ENCODE data around the gene GLIS1. TPM values are rescaled to one million over a fixed set of nuclear protein-coding genes. Genes with fewer than 3 reads are reported as not detected.

Gene GLIS1
- polyA plus RNA-seq, 3 donors from 2014 or later, result not detected

DNA sequence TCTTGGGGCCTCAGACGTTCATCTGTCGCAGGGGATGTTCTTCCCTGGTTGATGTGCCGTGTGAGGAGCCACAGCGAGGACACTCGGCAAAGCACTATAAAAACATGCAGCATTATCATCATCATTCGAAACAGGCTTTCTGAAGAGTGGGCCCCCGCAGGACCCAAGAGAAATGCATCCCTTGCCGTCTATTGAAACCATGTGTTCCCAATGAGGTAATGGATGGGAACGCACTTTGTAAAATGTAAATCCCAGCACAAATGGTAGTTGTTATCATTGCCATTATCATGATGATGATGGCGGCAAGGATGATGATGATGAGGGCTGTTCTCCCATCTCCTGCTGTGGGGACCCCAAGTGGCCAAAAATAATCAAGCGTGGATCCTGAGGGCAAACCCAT is 76.8 kb downstream of the GLIS1 start:
- no peak for DNase-seq
- Mint-ChIP-seq H3K4me3 (no peak overlapping the region), H3K9me3 (peaks cover 0 to 1% (median 0%) of the 10 kb centered on the region in 6 donors), H3K27ac (no peak overlapping the region), H3K27me3 (ENCODE audit: low read depth in 3 of 3) (peaks cover under 1 to 5% (median 3%) of the 10 kb centered on the region in 3 donors), H3K36me3 (no peaks in the 10 kb centered on the region), H3K4me1 (no peaks in the 10 kb centered on the region)

DNA sequence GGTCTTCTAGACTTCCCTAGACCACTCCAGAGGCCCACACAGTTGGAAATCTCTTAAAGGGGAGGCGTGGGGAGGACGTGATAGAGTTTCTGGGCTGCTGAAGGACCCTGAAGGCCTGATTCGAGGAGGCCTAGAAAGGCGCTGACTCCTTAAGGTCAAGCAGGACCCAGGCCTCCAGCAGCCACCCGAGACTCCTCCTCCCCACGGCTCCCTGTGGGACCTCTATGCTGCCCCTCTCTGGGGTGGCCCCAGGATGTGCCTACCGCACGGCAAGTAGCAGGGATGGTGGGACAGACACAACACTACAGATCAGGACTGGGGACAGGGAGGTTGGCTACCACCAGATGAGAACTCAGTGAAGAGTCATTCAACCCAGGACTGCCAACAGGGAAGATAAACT is 77.5 kb downstream of the GLIS1 start:
- peaks cover 0 to 1% (median 0%) of the 10 kb centered on the region in 6 donors for H3K9me3 Mint-ChIP-seq
- H3K27me3 Mint-ChIP-seq (ENCODE audit: low read depth in 3 of 3), result peaks cover 3 to 7% (median 3%) of the 10 kb centered on the region in 3 donors
- no peaks in the 10 kb centered on the region for H3K4me1 Mint-ChIP-seq
- no peak for DNase-seq
- H3K27ac Mint-ChIP-seq, result no peak overlapping the region
- no peaks in the 10 kb centered on the region for H3K36me3 Mint-ChIP-seq
- no peak overlapping the region for H3K4me3 Mint-ChIP-seq

DNA sequence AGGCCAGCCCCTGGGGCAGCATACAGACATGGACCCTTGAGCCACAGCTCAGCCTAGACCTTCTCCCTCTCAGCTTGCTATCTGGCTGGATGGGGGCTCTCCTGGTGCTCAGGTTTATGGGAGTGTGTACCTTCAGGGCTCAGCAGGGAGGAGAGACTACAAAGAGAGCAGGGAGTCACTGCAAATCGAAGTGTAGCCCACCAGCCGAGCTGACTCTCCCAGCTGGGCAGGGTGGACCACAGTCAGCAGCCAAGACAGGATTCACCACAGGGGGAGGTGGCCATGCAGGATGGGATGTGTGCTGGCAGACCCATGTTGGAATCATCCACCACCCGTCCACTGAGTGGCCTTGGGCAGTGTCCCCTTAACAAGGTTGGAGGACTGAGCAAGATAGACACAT is 78.3 kb downstream of the GLIS1 start:
- H3K27me3 Mint-ChIP-seq (ENCODE audit: low read depth in 3 of 3), result peaks cover 3 to 7% (median 3%) of the 10 kb centered on the region in 3 donors
- H3K4me1 Mint-ChIP-seq, result no peaks in the 10 kb centered on the region
- H3K9me3 Mint-ChIP-seq, result peaks cover 0 to 1% (median 0%) of the 10 kb centered on the region in 6 donors
- no peak overlapping the region for H3K27ac Mint-ChIP-seq
- H3K36me3 Mint-ChIP-seq, result no peaks in the 10 kb centered on the region
- DNase-seq, result no peak
- no peak overlapping the region for H3K4me3 Mint-ChIP-seq

DNA sequence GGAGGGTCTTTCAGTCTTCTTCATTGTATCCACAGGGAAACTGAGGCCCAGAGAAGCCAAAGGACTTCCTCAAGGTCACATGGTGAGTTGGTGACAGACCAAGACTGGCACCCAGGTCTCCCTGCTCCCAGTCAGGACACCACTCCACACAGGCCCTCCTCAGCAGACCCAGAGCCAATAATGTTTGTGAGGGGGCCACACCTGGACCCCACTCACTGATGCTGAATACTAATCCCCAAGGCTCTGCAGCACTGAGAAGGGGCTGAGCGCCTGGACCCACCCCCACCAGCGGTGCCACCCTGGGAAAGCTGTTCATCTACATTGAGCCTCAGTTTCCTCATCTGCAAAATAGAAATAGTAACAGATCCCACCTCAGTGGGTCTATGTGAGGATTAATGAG is 79.5 kb downstream of the GLIS1 start:
- Mint-ChIP-seq H3K4me1 (no peaks in the 10 kb centered on the region), H3K36me3 (no peaks in the 10 kb centered on the region), H3K27me3 (ENCODE audit: low read depth in 3 of 3) (peaks cover 3 to 6% (median 3%) of the 10 kb centered on the region in 3 donors), H3K9me3 (peaks cover 0 to 1% (median 0%) of the 10 kb centered on the region in 6 donors), H3K27ac (no peak overlapping the region), H3K4me3 (no peak overlapping the region)
- no peak for DNase-seq

DNA sequence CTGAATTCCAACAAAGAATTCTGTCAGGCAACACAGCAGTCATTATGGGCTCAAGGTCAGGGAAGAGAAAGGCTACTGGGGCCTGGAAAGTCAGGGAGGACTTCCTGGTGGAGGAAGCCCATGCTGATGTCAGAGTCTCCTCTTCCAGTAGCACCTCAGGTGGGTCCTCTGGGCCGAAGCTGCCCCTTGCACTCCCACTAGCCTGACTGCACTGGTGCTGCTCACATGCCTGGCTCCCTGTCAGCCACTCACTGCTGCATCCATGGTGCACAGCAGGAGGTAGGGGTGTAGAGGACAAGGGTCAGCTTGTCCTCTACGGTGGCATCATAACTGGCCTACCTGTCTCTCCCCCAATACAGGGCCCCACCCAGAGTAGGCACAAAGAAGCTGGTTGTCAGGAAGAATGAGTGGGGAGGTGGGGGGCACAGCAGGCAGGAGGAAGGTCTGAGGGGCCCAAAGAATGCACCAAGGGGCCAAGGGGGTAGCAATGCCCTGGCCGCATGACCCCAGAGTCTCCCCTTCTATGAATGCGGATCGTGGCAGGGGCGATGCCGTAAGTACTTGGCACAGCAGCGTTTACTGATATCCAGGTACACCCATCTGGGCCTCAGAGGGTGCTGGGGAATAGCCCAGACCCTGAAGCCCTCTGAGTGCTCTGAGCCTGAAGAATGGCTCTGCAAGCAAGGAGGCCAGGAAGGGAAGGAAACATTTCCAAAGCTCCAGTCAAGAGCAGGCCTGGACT is 80.3 kb downstream of the GLIS1 start:
- H3K27ac Mint-ChIP-seq, result no peak overlapping the region
- no peaks in the 10 kb centered on the region for H3K4me1 Mint-ChIP-seq
- H3K4me3 Mint-ChIP-seq, result no peak overlapping the region
- H3K27me3 Mint-ChIP-seq (ENCODE audit: low read depth in 3 of 3), result peaks cover 3 to 6% (median 3%) of the 10 kb centered on the region in 3 donors
- no peaks in the 10 kb centered on the region for H3K36me3 Mint-ChIP-seq
- no peak for DNase-seq
- H3K9me3 Mint-ChIP-seq, result peaks cover 0 to 1% (median 0%) of the 10 kb centered on the region in 6 donors

DNA sequence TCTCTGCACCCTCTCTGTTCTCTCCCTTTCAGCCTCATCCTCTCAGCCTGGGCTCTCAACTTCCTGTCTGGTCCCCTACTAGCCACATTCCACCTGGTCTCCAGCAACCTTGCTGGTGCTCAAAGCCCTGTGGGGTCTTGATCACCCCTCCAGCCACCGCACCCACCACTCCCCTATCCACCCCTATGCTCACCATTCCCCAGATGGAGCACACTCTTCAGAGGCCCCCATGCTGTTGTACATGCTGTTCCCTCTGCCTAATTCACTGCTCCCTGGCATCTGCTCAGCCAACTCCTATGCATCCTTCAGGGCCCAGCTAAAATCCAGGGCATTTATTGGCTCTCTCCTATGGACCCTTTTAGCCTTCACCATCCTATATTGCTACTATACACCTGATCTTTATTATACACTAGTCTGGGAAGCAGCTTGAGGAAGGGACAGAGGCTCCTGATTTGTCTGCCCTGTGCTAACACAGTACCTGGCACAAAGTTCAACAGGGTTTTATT is 81.0 kb downstream of the GLIS1 start:
- H3K36me3 Mint-ChIP-seq, result no peaks in the 10 kb centered on the region
- no peaks in the 10 kb centered on the region for H3K4me1 Mint-ChIP-seq
- H3K9me3 Mint-ChIP-seq, result peaks cover 0 to 1% (median 0%) of the 10 kb centered on the region in 6 donors
- H3K4me3 Mint-ChIP-seq, result no peak overlapping the region
- DNase-seq, result no peak
- peaks cover 2 to 6% (median 3%) of the 10 kb centered on the region in 3 donors for H3K27me3 Mint-ChIP-seq (ENCODE audit: low read depth in 3 of 3)
- no peak overlapping the region for H3K27ac Mint-ChIP-seq

DNA sequence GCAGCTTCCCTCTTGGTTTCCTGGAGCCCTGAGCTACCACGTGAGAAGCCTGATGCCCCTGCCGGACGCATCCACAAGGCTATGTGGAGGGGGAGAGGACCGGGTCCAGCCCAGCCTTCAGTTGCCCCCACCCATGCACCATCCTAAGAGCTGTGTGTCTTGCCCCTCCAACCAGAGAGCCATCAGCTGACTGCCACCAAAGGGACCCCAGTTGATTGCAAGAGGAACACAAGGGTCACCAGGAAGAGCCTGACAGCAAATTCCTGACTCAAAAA is 81.5 kb downstream of the GLIS1 start:
- no peak for DNase-seq
- Mint-ChIP-seq H3K4me3 (no peak overlapping the region), H3K36me3 (no peaks in the 10 kb centered on the region), H3K27ac (no peak overlapping the region), H3K9me3 (peaks cover 0 to 1% (median 0%) of the 10 kb centered on the region in 6 donors), H3K27me3 (ENCODE audit: low read depth in 3 of 3) (peaks cover 2 to 6% (median 3%) of the 10 kb centered on the region in 3 donors), H3K4me1 (no peaks in the 10 kb centered on the region)

DNA sequence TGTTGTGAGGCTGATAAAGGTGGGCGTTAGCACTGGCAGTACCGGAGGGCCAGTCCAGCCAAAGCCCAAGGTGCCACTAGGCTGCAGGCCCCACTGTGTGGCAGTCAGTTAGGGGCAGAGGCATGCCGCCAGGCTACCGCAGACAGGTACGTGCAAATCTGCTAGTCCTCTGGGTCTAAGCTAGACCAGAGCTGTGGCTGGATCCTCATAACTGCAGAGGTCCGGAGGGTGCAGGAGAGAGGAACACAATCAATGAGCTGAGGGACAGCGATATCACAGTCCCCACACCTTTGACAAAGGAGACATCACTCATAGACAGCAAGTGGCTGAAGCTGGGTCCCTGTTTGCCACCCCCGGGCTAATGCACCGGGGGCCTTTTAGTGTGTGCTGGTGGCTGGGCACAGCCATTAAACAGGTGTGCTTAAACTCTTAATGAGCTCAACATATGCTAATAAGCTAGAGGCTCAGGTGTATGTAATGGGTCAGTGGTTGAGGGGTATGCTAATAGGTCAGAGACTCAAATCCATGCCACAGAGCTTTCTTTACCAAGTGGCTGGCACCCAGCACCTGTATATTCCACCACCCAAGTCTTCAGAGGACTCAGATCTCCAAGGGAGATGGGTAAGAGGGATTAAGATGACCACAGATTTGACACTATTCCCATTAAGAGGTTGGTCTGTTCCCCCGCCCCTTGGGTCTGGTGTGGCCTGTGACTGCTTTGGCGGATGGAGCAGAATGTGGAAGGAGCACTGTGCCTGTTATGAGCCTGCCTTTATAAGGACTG is 82.0 kb downstream of the GLIS1 start:
- no peak overlapping the region for H3K27ac Mint-ChIP-seq
- H3K27me3 Mint-ChIP-seq (ENCODE audit: low read depth in 3 of 3), result peaks cover 2 to 6% (median 3%) of the 10 kb centered on the region in 3 donors

DNA sequence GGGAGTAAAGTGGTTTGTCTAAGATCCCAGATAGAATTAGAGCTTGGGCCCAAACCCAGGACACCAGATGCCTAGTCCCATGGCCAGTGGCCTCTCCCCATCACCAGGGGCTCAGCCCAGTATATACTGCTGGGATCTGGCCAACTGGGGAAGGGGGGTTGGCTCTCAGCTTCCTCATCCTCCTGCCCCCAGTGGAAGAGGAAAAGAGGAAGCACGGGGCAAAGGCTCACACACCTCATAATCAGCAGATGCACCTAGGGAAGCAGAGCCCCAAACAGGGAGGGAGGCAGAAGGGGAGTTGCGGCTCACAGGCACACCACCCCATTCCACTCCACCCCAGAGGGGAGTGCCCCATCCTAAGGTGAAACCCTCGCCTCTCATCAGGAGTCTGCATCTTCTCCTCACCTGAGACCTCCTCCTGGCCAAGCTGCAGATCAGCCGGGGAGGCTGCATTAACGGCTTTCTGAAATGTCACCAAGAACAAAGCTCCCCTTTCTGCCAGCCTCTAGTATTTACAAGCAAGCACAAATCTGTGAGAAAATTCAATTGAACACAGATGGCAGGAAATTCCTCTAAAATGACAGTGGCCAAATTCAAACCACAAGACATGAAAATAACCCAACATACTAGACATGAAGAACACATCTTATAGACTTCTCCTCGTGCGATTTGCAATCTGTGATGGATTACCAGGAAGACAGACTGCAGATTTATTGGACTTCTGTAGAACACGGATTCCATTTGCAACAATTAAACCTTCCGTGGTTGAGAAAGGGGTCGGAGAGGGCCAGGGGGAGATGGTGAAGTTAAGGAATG is 82.8 kb downstream of the GLIS1 start:
- no peaks in the 10 kb centered on the region for H3K36me3 Mint-ChIP-seq
- no peak overlapping the region for H3K27ac Mint-ChIP-seq
- peaks cover 2 to 4% (median 3%) of the 10 kb centered on the region in 3 donors for H3K27me3 Mint-ChIP-seq (ENCODE audit: low read depth in 3 of 3)
- peaks cover 0 to 1% (median 0%) of the 10 kb centered on the region in 6 donors for H3K9me3 Mint-ChIP-seq
- H3K4me3 Mint-ChIP-seq, result no peak overlapping the region
- no peaks in the 10 kb centered on the region for H3K4me1 Mint-ChIP-seq
- no peak for DNase-seq

More for the DNA sequence above, 82.0 kb downstream of the GLIS1 start:
- peaks cover 0 to 1% (median 0%) of the 10 kb centered on the region in 6 donors for H3K9me3 Mint-ChIP-seq
- no peak for DNase-seq
- H3K36me3 Mint-ChIP-seq, result no peaks in the 10 kb centered on the region
- H3K4me3 Mint-ChIP-seq, result no peak overlapping the region
- H3K4me1 Mint-ChIP-seq, result no peaks in the 10 kb centered on the region

DNA sequence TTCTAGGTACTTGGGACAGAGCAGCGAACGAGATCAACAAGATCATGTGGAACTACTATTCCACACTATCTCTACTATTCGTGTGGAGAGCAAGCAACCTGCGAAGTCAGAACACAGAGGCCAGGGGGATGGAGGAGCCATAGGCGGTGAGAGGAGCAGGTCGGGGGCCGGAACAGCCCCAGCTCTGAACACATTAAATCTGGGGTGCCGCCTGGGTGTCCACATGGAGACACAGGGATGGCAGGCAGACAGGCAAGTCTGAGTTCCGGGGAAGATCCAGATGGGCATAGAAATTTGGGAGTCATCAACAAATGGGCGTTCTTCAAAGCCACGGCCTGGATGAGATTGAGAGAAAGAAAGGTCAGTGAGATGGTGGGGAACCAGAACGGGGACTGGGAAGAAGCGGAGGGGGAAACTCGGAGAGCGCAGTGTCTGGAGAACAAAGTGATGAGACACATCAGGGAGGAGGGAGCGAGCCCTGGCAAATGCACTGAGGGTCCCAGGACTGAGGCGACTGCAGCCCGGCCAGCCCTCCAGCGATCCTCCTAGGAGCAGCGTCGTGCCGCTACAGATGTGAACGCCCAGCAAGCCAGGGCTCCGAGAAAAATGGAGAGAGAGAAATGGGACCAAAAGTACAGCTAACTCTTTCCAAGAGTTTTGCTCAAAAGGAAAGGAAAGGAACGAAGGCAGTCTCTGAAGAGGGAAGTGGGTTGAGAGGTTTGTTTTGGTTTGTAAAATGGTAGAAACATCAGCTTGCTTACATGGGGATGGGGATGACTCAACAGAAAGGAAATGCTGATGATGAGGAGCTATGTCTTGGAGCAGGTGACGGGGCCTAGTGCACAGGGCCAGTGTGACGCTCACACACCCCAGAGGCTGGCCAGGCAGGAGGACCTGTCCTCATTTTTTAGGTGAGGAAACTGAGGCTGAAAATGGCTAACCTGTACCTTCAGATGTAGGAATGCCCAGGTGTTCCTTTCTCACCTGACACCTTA is 84.5 kb downstream of the GLIS1 start:
- no peak overlapping the region for H3K27ac Mint-ChIP-seq
- no peaks in the 10 kb centered on the region for H3K36me3 Mint-ChIP-seq
- no peak for DNase-seq
- peaks cover 2 to 5% (median 4%) of the 10 kb centered on the region in 3 donors for H3K27me3 Mint-ChIP-seq (ENCODE audit: low read depth in 3 of 3)
- no peaks in the 10 kb centered on the region for H3K4me1 Mint-ChIP-seq
- no peak overlapping the region for H3K4me3 Mint-ChIP-seq
- no peaks in the 10 kb centered on the region for H3K9me3 Mint-ChIP-seq

DNA sequence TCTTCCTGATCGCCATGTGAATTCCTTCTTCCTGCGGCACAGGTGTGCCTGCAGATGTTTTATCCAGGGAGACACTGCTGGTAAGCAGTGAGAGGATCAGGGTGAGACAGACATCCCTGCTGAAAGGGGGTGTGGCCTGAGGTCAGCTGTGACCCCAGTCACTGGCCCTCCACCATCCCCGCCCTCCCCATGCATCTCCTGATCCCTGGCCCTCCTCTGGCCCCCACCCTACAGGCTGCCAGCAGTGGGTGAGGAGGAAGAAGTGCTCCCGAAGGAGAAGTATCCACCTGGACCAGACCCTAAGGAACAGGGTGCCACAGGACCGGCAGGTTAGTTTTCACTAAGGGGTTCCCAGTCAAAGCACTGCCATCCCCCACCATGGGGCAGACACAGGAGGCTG is 85.3 kb downstream of the GLIS1 start:
- Mint-ChIP-seq H3K4me1 (no peaks in the 10 kb centered on the region), H3K36me3 (no peaks in the 10 kb centered on the region), H3K27me3 (ENCODE audit: low read depth in 3 of 3) (peaks cover 2 to 5% (median 4%) of the 10 kb centered on the region in 3 donors), H3K27ac (no peak overlapping the region), H3K4me3 (no peak overlapping the region), H3K9me3 (no peaks in the 10 kb centered on the region)
- DNase-seq, result no peak

DNA sequence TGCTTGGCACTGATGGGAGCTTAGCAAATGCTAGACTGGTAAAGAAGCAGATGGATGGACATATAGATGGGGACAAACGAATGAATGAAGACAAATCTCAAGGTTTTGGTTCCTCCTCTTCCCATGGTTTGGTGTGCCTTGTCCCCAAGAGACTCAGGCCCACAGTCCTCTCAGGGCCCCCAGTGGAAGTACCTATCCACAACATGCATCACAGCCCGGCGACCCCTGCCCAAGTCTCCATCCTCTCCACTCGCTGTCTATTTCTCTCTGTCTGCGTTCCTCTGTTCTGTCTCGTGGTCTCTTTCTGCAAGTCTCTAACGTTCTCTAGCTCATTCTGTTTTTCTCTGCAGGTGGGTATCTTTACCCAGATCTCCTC is 85.8 kb downstream of the GLIS1 start:
- DNase-seq, result no peak
- H3K36me3 Mint-ChIP-seq, result no peaks in the 10 kb centered on the region
- peaks cover 2 to 9% (median 5%) of the 10 kb centered on the region in 3 donors for H3K27me3 Mint-ChIP-seq (ENCODE audit: low read depth in 3 of 3)
- no peaks in the 10 kb centered on the region for H3K9me3 Mint-ChIP-seq
- no peak overlapping the region for H3K4me3 Mint-ChIP-seq
- no peak overlapping the region for H3K27ac Mint-ChIP-seq
- H3K4me1 Mint-ChIP-seq, result no peaks in the 10 kb centered on the region
